Keratinocyte (primary cell): ENCODE data around the gene PLGRKT. TPM values are rescaled to one million over a fixed set of nuclear protein-coding genes. Genes with fewer than 3 reads are reported as not detected.
"Not testable (repeated sequence)": the region's sequence is repeated elsewhere in the genome, so short reads cannot be mapped to it uniquely, and the experiment has no call there.

ENCODE experiments used
- DNase-seq: peaks from one replicate; pipeline ENCODE4 v3.0.0-alpha.2; 2011; ENCODE audit warnings: low read depth, missing footprints, low spot score
- FAIRE-seq: peaks from 2 replicates; lab custom pipeline; 2011; peaks lifted over from hg19 to GRCh38; lab: Jason Lieb, UNC
- H2AFZ ChIP-seq: 2 replicates; pipeline ENCODE4 v1.6.0; 2012; ENCODE audit warnings: low read length, control low read depth, inconsistent platforms; ENCODE audit not compliant: control insufficient read depth
- H3K27ac ChIP-seq: 2 replicates; pipeline ENCODE4 v1.5.1; 2011; ENCODE audit warnings: low read length; ENCODE audit not compliant: control insufficient read depth, insufficient read depth
- H3K27me3 ChIP-seq: 3 replicates; pipeline ENCODE4 v1.6.0; 2011; ENCODE audit warnings: low read length; ENCODE audit not compliant: control insufficient read depth, insufficient read depth; ENCODE audit errors: extremely low read depth
- H3K36me3 ChIP-seq, 2 experiments: 2 replicates in 1 of 2; 3 replicates in 1 of 2; pipeline ENCODE4 v1.5.1; 2011; ENCODE audit warnings: low read length in 2 of 2, mild to moderate bottlenecking in 1 of 2; ENCODE audit not compliant: control insufficient read depth in 2 of 2, insufficient read depth in 2 of 2; ENCODE audit errors: extremely low read depth in 1 of 2
- H3K4me1 ChIP-seq: 3 replicates; pipeline ENCODE4 v1.5.1; 2011; ENCODE audit warnings: low read length; ENCODE audit not compliant: control insufficient read depth, insufficient read depth; ENCODE audit errors: extremely low read depth
- H3K4me2 ChIP-seq: 3 replicates; pipeline ENCODE4 v1.6.0; 2011; ENCODE audit warnings: low read depth, low read length; ENCODE audit not compliant: control insufficient read depth, insufficient read depth; ENCODE audit errors: extremely low read depth
- H3K4me3 ChIP-seq, 3 experiments: fragments of 200-600 bp in 1 of 3; sonication (generic) in 1 of 3; 2 replicates in 2 of 3; 3 replicates in 1 of 3; pipeline ENCODE4 v1.5.1; 2011 to 2016; ENCODE audit warnings: low read length in 3 of 3, mild to moderate bottlenecking in 3 of 3, control low read depth in 2 of 3, inconsistent platforms in 1 of 3, low read depth in 1 of 3, mixed read lengths in 1 of 3, mixed run types in 1 of 3, moderate library complexity in 1 of 3; ENCODE audit not compliant: control insufficient read depth in 2 of 3, insufficient read depth in 2 of 3; ENCODE audit errors: extremely low read depth in 1 of 3
- H3K79me2 ChIP-seq: 2 replicates; pipeline ENCODE4 v1.6.0; 2012; ENCODE audit warnings: low read length; ENCODE audit not compliant: control insufficient read depth, insufficient read depth
- H3K9ac ChIP-seq: 3 replicates; pipeline ENCODE4 v1.6.0; 2011; ENCODE audit warnings: low read length; ENCODE audit not compliant: control insufficient read depth, insufficient read depth; ENCODE audit errors: extremely low read depth
- H3K9me1 ChIP-seq: 3 replicates; pipeline ENCODE4 v1.6.0; 2011; ENCODE audit warnings: low read length; ENCODE audit not compliant: control insufficient read depth, insufficient read depth; ENCODE audit errors: extremely low read depth
- H3K9me3 ChIP-seq: 2 replicates; pipeline ENCODE4 v1.5.1; 2012; ENCODE audit warnings: low read depth, low read length; ENCODE audit not compliant: control insufficient read depth
- H4K20me1 ChIP-seq: 3 replicates; pipeline ENCODE4 v1.6.0; 2011; ENCODE audit warnings: low read length; ENCODE audit not compliant: control insufficient read depth, insufficient read depth; ENCODE audit errors: extremely low read depth
- CTCF ChIP-seq, 3 experiments: IDR thresholded peaks in 1 of 3; conservative IDR thresholded peaks in 1 of 3; optimal IDR thresholded peaks in 1 of 3; 2 replicates in 2 of 3; 3 replicates in 1 of 3; pipeline versions ENCODE3 to v1.5.1; 2011; ENCODE audit warnings: low read length in 3 of 3, mild to moderate bottlenecking in 3 of 3, moderate library complexity in 2 of 3, control low read depth in 1 of 3, inconsistent platforms in 1 of 3; ENCODE audit not compliant: insufficient read depth in 2 of 3; ENCODE audit errors: extremely low read depth in 1 of 3
- EZH2 ChIP-seq: IDR thresholded peaks from one replicate; pipeline ENCODE4 v1.6.1; 2012; ENCODE audit warnings: inconsistent platforms, mild to moderate bottlenecking, low read length, moderate library complexity
- dilution Hi-C: fragments of 300-500 bp; cut with MboI; formaldehyde crosslinking; loops from one replicate; pipeline ENCODE4 v1.7.0; 2020; ENCODE audit warnings: low sequenced_read_pairs; ENCODE audit not compliant: extremely low pct_ligation_motif_present
- polyA plus RNA-seq, 5 experiments: library from polyadenylated mRNA; depleted of rRNA in 3 of 5; stranded (reverse) in 3 of 5; stranded (forward) in 1 of 5; unstranded in 1 of 5; fragments of >200 nt; gene quantifications; 1 replicate in 1 of 5; 2 replicates in 3 of 5; 3 replicates in 1 of 5; pipeline versions ENCODE4 v1.2.1 to v1.2.3, GENCODE V29; 2011 to 2012; ENCODE audit warnings: missing spikeins in 2 of 5, low read depth in 1 of 5, low replicate concordance in 1 of 5

PLGRKT gene
- polyA plus RNA-seq, 1 donor (not counting 4 experiments of a cell fraction or from before 2014, with no cell fraction given), result 35.2 TPM

- Histone ChIP-seq H3K9me3 (no peaks in the 10 kb centered on the region), H3K4me1 (peaks cover 45% of the 10 kb centered on the region), H3K9ac (no peak overlapping the region), H3K36me3 (no peaks in the 10 kb centered on the region), H2AFZ (no peak overlapping the region), H3K4me3 (no peak overlapping the region), H4K20me1 (no peaks in the 10 kb centered on the region), H3K9me1 (no peaks in the 10 kb centered on the region), H3K79me2 (peaks cover 15% of the 10 kb centered on the region), H3K27me3 (no peaks in the 10 kb centered on the region), H3K27ac (no peak overlapping the region), H3K4me2 (peak overlapping the region; percentile 70)
- TF ChIP-seq CTCF (optimal IDR thresholded peaks at IDR 0.05 in 1 of 3, IDR thresholded peaks at IDR 0.05 in 1 of 3, conservative IDR thresholded peaks at IDR 0.05 in 1 of 3; ENCODE audit: extremely low read depth in 1 of 3, insufficient read depth in 2 of 3, low read length in 3 of 3) (no peak), EZH2 (no peak)
- DNase-seq (no peak), FAIRE-seq (no peak)
- dilution Hi-C loops, result no loop called here
Observed at GRCh38 chr9:5445886-5446285, 8.2 kb upstream of the PLGRKT start.

- dilution Hi-C loops, FAIRE-seq: not testable (repeated sequence)
Observed at GRCh38 chr9:5445096-5445495, 7.4 kb upstream of the PLGRKT start.

GRCh38 chr9:5443850-5444249 is 6.1 kb upstream of the PLGRKT start:
- dilution Hi-C loops, result no loop called here
- Histone ChIP-seq H3K27ac (no peak overlapping the region), H2AFZ (no peak overlapping the region), H3K4me1 (peaks cover 40% of the 10 kb centered on the region), H3K36me3 (no peaks in the 10 kb centered on the region), H3K4me3 (no peak overlapping the region), H3K9me1 (no peaks in the 10 kb centered on the region), H3K9me3 (no peaks in the 10 kb centered on the region), H3K4me2 (no peak overlapping the region), H3K27me3 (no peaks in the 10 kb centered on the region), H4K20me1 (no peaks in the 10 kb centered on the region), H3K79me2 (peaks cover 2% of the 10 kb centered on the region), H3K9ac (no peak overlapping the region)
- no peak for DNase-seq
- TF ChIP-seq EZH2, result no peak
- TF ChIP-seq CTCF (optimal IDR thresholded peaks at IDR 0.05 in 1 of 3, IDR thresholded peaks at IDR 0.05 in 1 of 3, conservative IDR thresholded peaks at IDR 0.05 in 1 of 3; ENCODE audit: extremely low read depth in 1 of 3, insufficient read depth in 2 of 3, low read length in 3 of 3), result no peak
- FAIRE-seq, result no peak

More at GRCh38 chr9:5445096-5445495, 7.4 kb upstream of the PLGRKT start:
- H3K4me3 ChIP-seq, H3K9me3 ChIP-seq, H3K27me3 ChIP-seq, H4K20me1 ChIP-seq, H3K9ac ChIP-seq, H2AFZ ChIP-seq, H3K79me2 ChIP-seq, DNase-seq, H3K9me1 ChIP-seq, H3K27ac ChIP-seq, H3K36me3 ChIP-seq, H3K4me2 ChIP-seq: not testable (repeated sequence)
- peaks cover 51% of the 10 kb centered on the region for H3K4me1 ChIP-seq
